K562 (cell line): ENCODE measurements around the gene DOK4. TPM values are rescaled to one million over a fixed set of nuclear protein-coding genes. Genes with fewer than 3 reads are reported as not detected.

Experiments
- ATAC-seq: fragments of 200-7000 bp; cut with Tn5 transposase; 3 replicates; pipeline ENCODE4 v1.9.1; 2020; ENCODE audit warnings: moderate library complexity
- BruUV-seq: library from RNA; stranded (reverse); fragments of 400-500 nt; replicated peaks from 2 replicates; lab custom pipeline; 2021; lab: Mats Ljungman, UMichigan
- CTCF ChIA-PET: fragments of 300-600 bp; formaldehyde crosslinking; extraction: SDS; loops from one replicate; lab custom pipeline; 2021; ENCODE audit warnings: low intra/inter-chr PET ratio; lab: Yijun Ruan, JAX
- POLR2A ChIA-PET: fragments of 300-600, 350-650 bp; sonication (Branson Sonifier 250); formaldehyde crosslinking; extraction: SDS; loops from one replicate; lab custom pipeline; 2021; ENCODE audit warnings: antibody characterized with exemption, inconsistent platforms; lab: Yijun Ruan, JAX
- DNase-seq, 4 experiments: peaks; one replicate each; pipeline versions ENCODE4 v3.0.0 to v3.0.0-alpha.2; 2011 to 2018; ENCODE audit warnings: low spot score in 3 of 4, mixed read lengths in 3 of 4; ENCODE audit errors: extremely low read depth in 1 of 4
- FAIRE-seq: peaks from 2 replicates; lab custom pipeline; 2011; peaks lifted over from hg19 to GRCh38; lab: Jason Lieb, UNC
- H2AFZ ChIP-seq: 2 replicates; pipeline ENCODE4 v1.6.0; 2011; ENCODE audit warnings: low read depth, low read length, control low read depth, inconsistent platforms
- H3K27ac ChIP-seq: fragments of 200-600 bp; 3 replicates; pipeline ENCODE4 v1.8.0; 2011; ENCODE audit warnings: low read depth, mild to moderate bottlenecking, control low read depth, inconsistent platforms, low read length, moderate library complexity, mixed read lengths; ENCODE audit errors: extremely low read depth
- H3K27me3 ChIP-seq, 2 experiments: fragments of 300-600 bp in 1 of 2; 2 replicates in 1 of 2; 3 replicates in 1 of 2; pipeline versions ENCODE4 v1.6.0 to v1.8.0; 2011; ENCODE audit warnings: inconsistent platforms in 2 of 2, low read length in 2 of 2, mild to moderate bottlenecking in 1 of 2, mixed read lengths in 1 of 2, moderate library complexity in 1 of 2; ENCODE audit not compliant: control insufficient read depth in 2 of 2, insufficient read depth in 2 of 2
- H3K36me3 ChIP-seq: fragments of 300-600 bp; 3 replicates; pipeline ENCODE4 v1.8.0; 2011; ENCODE audit warnings: mild to moderate bottlenecking, low read length, inconsistent platforms; ENCODE audit not compliant: control insufficient read depth, insufficient read depth
- H3K4me1 ChIP-seq, 2 experiments: fragments of 200-600 bp in 1 of 2; replicated peaks in 1 of 2; 2 replicates in 1 of 2; 3 replicates in 1 of 2; pipeline versions ENCODE4 v1.5.1 to v1.8.0; 2011; ENCODE audit warnings: inconsistent platforms in 2 of 2, low read length in 2 of 2, mild to moderate bottlenecking in 1 of 2, mixed read lengths in 1 of 2, moderate library complexity in 1 of 2; ENCODE audit not compliant: control insufficient read depth in 2 of 2, insufficient read depth in 2 of 2
- H3K4me2 ChIP-seq: 2 replicates; pipeline ENCODE4 v1.6.1; 2011; ENCODE audit warnings: low read length, control low read depth, inconsistent platforms, mixed read lengths; ENCODE audit not compliant: insufficient read depth
- H3K4me3 ChIP-seq: fragments of 200-600 bp; sonication (generic), shearing (Covaris generic); 2 replicates; pipeline ENCODE4 v1.5.1; 2016; ENCODE audit warnings: control low read depth, inconsistent platforms
- H3K79me2 ChIP-seq: fragments of 200-600 bp; 3 replicates; pipeline ENCODE4 v1.8.0; 2011; ENCODE audit warnings: low read length, inconsistent platforms; ENCODE audit not compliant: control insufficient read depth, insufficient read depth
- H3K9ac ChIP-seq, 2 experiments: 2 replicates each; pipeline versions ENCODE4 v1.6.0 to v1.6.1; 2011; ENCODE audit warnings: low read depth in 2 of 2, low read length in 2 of 2, control low read depth in 1 of 2, inconsistent platforms in 1 of 2, mild to moderate bottlenecking in 1 of 2, mixed read lengths in 1 of 2; ENCODE audit not compliant: insufficient read depth in 1 of 2
- H3K9me1 ChIP-seq: one replicate; pipeline ENCODE4 v1.6.0; 2011; ENCODE audit warnings: inconsistent platforms, mild to moderate bottlenecking, low read length, moderate library complexity; ENCODE audit not compliant: control insufficient read depth, insufficient read depth
- H3K9me3 ChIP-seq: replicated peaks from 2 replicates; pipeline ENCODE4 v1.5.1; 2011; ENCODE audit warnings: low read depth, low read length, inconsistent platforms; ENCODE audit not compliant: control insufficient read depth, insufficient read depth
- H4K20me1 ChIP-seq: replicated peaks from 2 replicates; pipeline ENCODE4 v1.6.1; 2011; ENCODE audit warnings: low read length, inconsistent platforms, mixed read lengths; ENCODE audit not compliant: control insufficient read depth, insufficient read depth
- ARNT ChIP-seq, 2 experiments: fragments of 450-650 bp; IDR thresholded peaks; 2 replicates each; pipeline ENCODE4 v1.6.1; 2016; ENCODE audit warnings: mild to moderate bottlenecking in 1 of 2
- CHD4 ChIP-seq: fragments of 200-600 bp; sonication (generic); IDR thresholded peaks from 3 replicates; pipeline ENCODE4 v1.6.1; 2012; ENCODE audit warnings: low read depth, mild to moderate bottlenecking, mixed read lengths, low read length, inconsistent platforms; ENCODE audit not compliant: insufficient read depth, insufficient replicate concordance, poor library complexity, severe bottlenecking
- CSDE1 ChIP-seq, 2 experiments: fragments of 450-650 bp; IDR thresholded peaks; 2 replicates each; pipeline ENCODE4 v1.6.1; 2016; ENCODE audit warnings: mild to moderate bottlenecking in 1 of 2
- DMBX1 ChIP-seq: fragments of 250-450 bp; sonication (Bioruptor Pico); IDR thresholded peaks from 2 replicates; pipeline ENCODE4 v1.8.0; 2022; ENCODE audit warnings: inconsistent platforms, mild to moderate bottlenecking, moderate library complexity, borderline replicate concordance
- E2F3 ChIP-seq: fragments of 250-450 bp; sonication (Bioruptor Pico); IDR thresholded peaks from 2 replicates; pipeline ENCODE4 v1.4.0; 2020; ENCODE audit warnings: mild to moderate bottlenecking
- FOXJ2 ChIP-seq: fragments of 200-800 bp; sonication (Bioruptor generic); IDR thresholded peaks from 2 replicates; pipeline ENCODE4 v1.6.1; 2016; ENCODE audit warnings: missing genetic modification characterization, missing compliant biosample characterization
- IFI16 ChIP-seq: fragments of 250-450 bp; sonication (Bioruptor Pico); IDR thresholded peaks from 2 replicates; pipeline ENCODE4 v2.1.2; 2022; ENCODE audit warnings: mild to moderate bottlenecking, inconsistent platforms
- ILK ChIP-seq: fragments of 450-650 bp; IDR thresholded peaks from 2 replicates; pipeline ENCODE4 v1.6.1; 2016; ENCODE audit warnings: missing genetic modification characterization, low read depth, mild to moderate bottlenecking, missing compliant biosample characterization, moderate library complexity, borderline replicate concordance
- KAT7 ChIP-seq: sonication (generic); formaldehyde crosslinking; IDR thresholded peaks from 2 replicates; pipeline ENCODE4 v1.8.0; 2022; ENCODE audit warnings: missing genetic modification reagents, mild to moderate bottlenecking, borderline replicate concordance
- RBBP5 ChIP-seq: fragments of 200-600 bp; sonication (generic); IDR thresholded peaks from 2 replicates; pipeline ENCODE4 v1.6.1; 2012; ENCODE audit warnings: borderline replicate concordance, mild to moderate bottlenecking, low read length, control low read depth, inconsistent platforms; ENCODE audit not compliant: insufficient read depth, poor library complexity, severe bottlenecking
- RUNX1 ChIP-seq: sonication (generic); IDR thresholded peaks from 2 replicates; pipeline ENCODE4 v1.6.1; 2016; ENCODE audit warnings: antibody characterized with exemption, low read depth
- SRSF9 ChIP-seq: fragments of 200-400 bp; formaldehyde crosslinking; IDR thresholded peaks from 2 replicates; pipeline ENCODE4 v1.6.1; 2017; ENCODE audit warnings: low read depth, low read length, borderline replicate concordance
- TCF3 ChIP-seq: sonication (generic); formaldehyde crosslinking; IDR thresholded peaks from 2 replicates; pipeline ENCODE4 v1.4.0; 2020; ENCODE audit warnings: mild to moderate bottlenecking, missing genetic modification reagents
- ZFX ChIP-seq: sonication (generic); formaldehyde crosslinking; IDR thresholded peaks from 2 replicates; pipeline ENCODE4 v1.8.0; 2022; ENCODE audit warnings: mild to moderate bottlenecking, missing genetic modification reagents, moderate library complexity
- WGBS: fragments of 100-300 bp; shearing (Covaris generic); methylation state at CpG from one replicate; pipeline ENCODE4 v1.1.6; 2016; ENCODE audit warnings: low coverage, mixed read lengths; ENCODE audit not compliant: insufficient coverage; ENCODE audit errors: missing lambda C conversion rate; 5-methylcytosine and 5-hydroxymethylcytosine counted together
- in situ Hi-C: fragments of 300-500 bp; cut with MboI; formaldehyde crosslinking; loops from 4 replicates; pipeline ENCODE4 v1.15.0; 2018; ENCODE audit warnings: inconsistent platforms, mixed read lengths
- intact Hi-C: fragments of 100-400 bp; cut with micrococcal nuclease; formaldehyde crosslinking; loops from 2 replicates; pipeline ENCODE4 v1.14.2; 2022
- polyA plus RNA-seq, 8 experiments: library from polyadenylated mRNA; depleted of rRNA in 4 of 8; stranded (reverse) in 5 of 8; unstranded in 3 of 8; fragments of >200 nt; fragmentation: Nextera tagmentation in 2 of 8; fragmentation: Illumina TruSeq in 1 of 8; extraction: Ambion mirVana in 2 of 8; extraction: Trizol in 1 of 8; gene quantifications; 2 replicates each; pipeline versions ENCODE4 v1.2.1 to v1.2.3, GENCODE V29; 2011 to 2014; ENCODE audit warnings: inconsistent platforms in 1 of 8, missing spikeins in 1 of 8
- total RNA-seq, 7 experiments: library from RNA; depleted of rRNA in 6 of 7; stranded (reverse); fragments of >200 nt in 6 of 7; fragmentation: Illumina TruSeq in 2 of 7; extraction: Trizol in 2 of 7; gene quantifications; 2 replicates each; pipeline versions ENCODE4 v1.2.1 to v1.2.3, GENCODE V29; 2011 to 2021; ENCODE audit warnings: low replicate concordance in 1 of 7
- TF ChIP-seq, protein P1 (sequence below): sonication (generic); formaldehyde crosslinking; IDR thresholded peaks from 2 replicates; pipeline ENCODE4 v1.8.0; 2022; ENCODE audit warnings: missing genetic modification reagents, mild to moderate bottlenecking, borderline replicate concordance
- TF ChIP-seq, protein P2 (sequence below): conservative IDR thresholded peaks from 2 replicates; pipeline ENCODE4 v1.6.1; 2011; ENCODE audit warnings: low read depth, mild to moderate bottlenecking, low read length; ENCODE audit not compliant: control insufficient read depth
- TF ChIP-seq, protein P3 (sequence below): fragments of 450-650 bp; IDR thresholded peaks from one replicate; pipeline ENCODE4 v1.6.1; 2018; ENCODE audit warnings: mild to moderate bottlenecking, moderate library complexity; ENCODE audit not compliant: partially characterized antibody

Gene DOK4
- total and polyA plus RNA-seq, 9 of the 15 experiments (the other 6 are each of a cell fraction or from before 2014, with no cell fraction given): 0.10 to 14.4 (median 8.3) TPM

GRCh38 chr16:57505169-57505568 lies 18.9 kb upstream of the DOK4 start:
- WGBS: 12% methylated on average over 5 of the region's 6 CpGs
- no peak overlapping the region for H2AFZ ChIP-seq
- peaks cover 8 to 10% of the 10 kb centered on the region in 2 experiments; a peak in 4 of 5 replicates for H3K4me1 ChIP-seq
- no peak overlapping the region for H3K27ac ChIP-seq
- DNase-seq: no peak
- H3K79me2 ChIP-seq: no peaks in the 10 kb centered on the region
- H4K20me1 ChIP-seq: 0 out of 2 replicates have a peak, but pooled peaks cover 3% of the 10 kb centered on the region
- no peak overlapping the region for H3K9ac ChIP-seq
- H3K36me3 ChIP-seq: no peaks in the 10 kb centered on the region
- H3K4me2 ChIP-seq: no peak overlapping the region
- in situ Hi-C loops: no loop called here
- ATAC-seq: no peak
- peaks cover 0 to 31% of the 10 kb centered on the region in 2 experiments; a peak in 3 of 5 replicates for H3K27me3 ChIP-seq
- H3K9me3 ChIP-seq: no peaks in the 10 kb centered on the region
- H3K4me3 ChIP-seq: no peak overlapping the region
- CTCF ChIA-PET: no interaction called here
- intact Hi-C loops: no loop called here
- POLR2A ChIA-PET: interaction anchor here (0.8 kb wide), 1 partner anchor 18 kb away, joined by 4 read pairs; no protein-coding TSS in a partner anchor
- no peaks in the 10 kb centered on the region for H3K9me1 ChIP-seq
- no TSS peak for BruUV-seq
- FAIRE-seq: no peak
- TF ChIP-seq ILK (tag) (no peak), KAT7 (no peak), FOXJ2 (tag) (no peak), RBBP5 (no peak), TCF3 (no peak), RUNX1 (no peak), SRSF9 (no peak), DMBX1 (CRISPR knock-in tag) (no peak), CSDE1 (IDR thresholded peaks at IDR 0.05) (no peak), E2F3 (CRISPR knock-in tag) (no peak), ARNT (IDR thresholded peaks at IDR 0.05) (no peak), IFI16 (CRISPR knock-in tag) (no peak), ZFX (no peak), CHD4 (no peak)
- TF ChIP-seq, protein P1, sequence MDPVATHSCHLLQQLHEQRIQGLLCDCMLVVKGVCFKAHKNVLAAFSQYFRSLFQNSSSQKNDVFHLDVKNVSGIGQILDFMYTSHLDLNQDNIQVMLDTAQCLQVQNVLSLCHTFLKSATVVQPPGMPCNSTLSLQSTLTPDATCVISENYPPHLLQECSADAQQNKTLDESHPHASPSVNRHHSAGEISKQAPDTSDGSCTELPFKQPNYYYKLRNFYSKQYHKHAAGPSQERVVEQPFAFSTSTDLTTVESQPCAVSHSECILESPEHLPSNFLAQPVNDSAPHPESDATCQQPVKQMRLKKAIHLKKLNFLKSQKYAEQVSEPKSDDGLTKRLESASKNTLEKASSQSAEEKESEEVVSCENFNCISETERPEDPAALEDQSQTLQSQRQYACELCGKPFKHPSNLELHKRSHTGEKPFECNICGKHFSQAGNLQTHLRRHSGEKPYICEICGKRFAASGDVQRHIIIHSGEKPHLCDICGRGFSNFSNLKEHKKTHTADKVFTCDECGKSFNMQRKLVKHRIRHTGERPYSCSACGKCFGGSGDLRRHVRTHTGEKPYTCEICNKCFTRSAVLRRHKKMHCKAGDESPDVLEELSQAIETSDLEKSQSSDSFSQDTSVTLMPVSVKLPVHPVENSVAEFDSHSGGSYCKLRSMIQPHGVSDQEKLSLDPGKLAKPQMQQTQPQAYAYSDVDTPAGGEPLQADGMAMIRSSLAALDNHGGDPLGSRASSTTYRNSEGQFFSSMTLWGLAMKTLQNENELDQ: no peak
- TF ChIP-seq, protein P2, sequence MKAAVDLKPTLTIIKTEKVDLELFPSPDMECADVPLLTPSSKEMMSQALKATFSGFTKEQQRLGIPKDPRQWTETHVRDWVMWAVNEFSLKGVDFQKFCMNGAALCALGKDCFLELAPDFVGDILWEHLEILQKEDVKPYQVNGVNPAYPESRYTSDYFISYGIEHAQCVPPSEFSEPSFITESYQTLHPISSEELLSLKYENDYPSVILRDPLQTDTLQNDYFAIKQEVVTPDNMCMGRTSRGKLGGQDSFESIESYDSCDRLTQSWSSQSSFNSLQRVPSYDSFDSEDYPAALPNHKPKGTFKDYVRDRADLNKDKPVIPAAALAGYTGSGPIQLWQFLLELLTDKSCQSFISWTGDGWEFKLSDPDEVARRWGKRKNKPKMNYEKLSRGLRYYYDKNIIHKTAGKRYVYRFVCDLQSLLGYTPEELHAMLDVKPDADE: no peak
- TF ChIP-seq, protein P3, sequence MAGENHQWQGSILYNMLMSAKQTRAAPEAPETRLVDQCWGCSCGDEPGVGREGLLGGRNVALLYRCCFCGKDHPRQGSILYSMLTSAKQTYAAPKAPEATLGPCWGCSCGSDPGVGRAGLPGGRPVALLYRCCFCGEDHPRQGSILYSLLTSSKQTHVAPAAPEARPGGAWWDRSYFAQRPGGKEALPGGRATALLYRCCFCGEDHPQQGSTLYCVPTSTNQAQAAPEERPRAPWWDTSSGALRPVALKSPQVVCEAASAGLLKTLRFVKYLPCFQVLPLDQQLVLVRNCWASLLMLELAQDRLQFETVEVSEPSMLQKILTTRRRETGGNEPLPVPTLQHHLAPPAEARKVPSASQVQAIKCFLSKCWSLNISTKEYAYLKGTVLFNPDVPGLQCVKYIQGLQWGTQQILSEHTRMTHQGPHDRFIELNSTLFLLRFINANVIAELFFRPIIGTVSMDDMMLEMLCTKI: no peak
